Activated CD4-positive, alpha-beta T cell treated with anti-CD3 and anti-CD28 coated beads, Interleukin-2, amount 10 ng/mL, durations not matched to agents 7 days and 5 days (primary cell): Measurements from ENCODE around the gene CREB5. TPM values are rescaled to one million over a fixed set of nuclear protein-coding genes. Genes with fewer than 3 reads are reported as not detected.
"Not testable (repeated sequence)": the region's sequence is repeated elsewhere in the genome, so short reads cannot be mapped to it uniquely, and the experiment has no call there.

Experiments used
- CTCF ChIA-PET: fragments of 350-600 bp; sonication (Branson Sonifier 250); formaldehyde crosslinking; loops from one replicate; lab custom pipeline; 2021; ENCODE audit warnings: antibody characterized with exemption; lab: Charles Lee
- POLR2A ChIA-PET: fragments of 350-600 bp; sonication (Branson Sonifier 250); formaldehyde crosslinking; loops from one replicate; lab custom pipeline; 2021; ENCODE audit warnings: antibody characterized with exemption; lab: Charles Lee
- DNase-seq: peaks from one replicate; pipeline ENCODE4 v3.0.0-alpha.2; 2020
- H3K27ac Mint-ChIP-seq: one replicate; pipeline ENCODE4 v1.8.0; 2021; ENCODE audit warnings: mild to moderate bottlenecking, moderate library complexity, mixed read lengths
- H3K27me3 Mint-ChIP-seq: one replicate; pipeline ENCODE4 v1.8.0; 2021; ENCODE audit warnings: mixed read lengths
- H3K36me3 Mint-ChIP-seq: one replicate; pipeline ENCODE4 v1.8.0; 2021; ENCODE audit warnings: low read depth, mixed read lengths
- H3K4me1 Mint-ChIP-seq: one replicate; pipeline ENCODE4 v1.8.0; 2021; ENCODE audit warnings: mixed read lengths
- H3K4me3 Mint-ChIP-seq: one replicate; pipeline ENCODE4 v1.8.0; 2021; ENCODE audit warnings: mild to moderate bottlenecking, moderate library complexity, mixed read lengths
- H3K9me3 Mint-ChIP-seq: one replicate; pipeline ENCODE4 v1.8.0; 2021; ENCODE audit warnings: mixed read lengths
- total RNA-seq, 2 experiments: library from RNA; stranded (reverse); gene quantifications; one replicate each; pipeline ENCODE4 v1.2.3, GENCODE V29; 2021

CREB5 gene
- total RNA-seq, 2 experiments from 2014 or later = not detected

- no peaks in the 10 kb centered on the region for H3K36me3 Mint-ChIP-seq
- H3K27me3 Mint-ChIP-seq = no peaks in the 10 kb centered on the region
- POLR2A ChIA-PET = no interaction called here
- H3K27ac Mint-ChIP-seq = no peak overlapping the region
- H3K4me1 Mint-ChIP-seq = no peaks in the 10 kb centered on the region
- no peak overlapping the region for H3K4me3 Mint-ChIP-seq
- no peaks in the 10 kb centered on the region for H3K9me3 Mint-ChIP-seq
- no peak for DNase-seq
- CTCF ChIA-PET = no interaction called here
These were observed 403.6 kb downstream of the CREB5 start for GRCh38 chr7:28815928-28816373.

GRCh38 chr7:28818996-28819395, 406.7 kb downstream of the CREB5 start:
- POLR2A ChIA-PET = no interaction called here
- H3K36me3 Mint-ChIP-seq = no peaks in the 10 kb centered on the region
- H3K27me3 Mint-ChIP-seq = peaks cover 6% of the 10 kb centered on the region
- CTCF ChIA-PET = no interaction called here
- no peak overlapping the region for H3K27ac Mint-ChIP-seq
- H3K4me3 Mint-ChIP-seq = no peak overlapping the region
- no peaks in the 10 kb centered on the region for H3K9me3 Mint-ChIP-seq
- no peaks in the 10 kb centered on the region for H3K4me1 Mint-ChIP-seq
- DNase-seq = no peak

GRCh38 chr7:28823582-28823981, 411.3 kb downstream of the CREB5 start:
- Mint-ChIP-seq H3K36me3 (no peaks in the 10 kb centered on the region), H3K9me3 (no peaks in the 10 kb centered on the region), H3K4me3 (no peak overlapping the region), H3K27ac (no peak overlapping the region), H3K4me1 (no peaks in the 10 kb centered on the region), H3K27me3 (peaks cover 14% of the 10 kb centered on the region)
- DNase-seq = no peak
- ChIA-PET POLR2A (no interaction called here), CTCF (no interaction called here)

GRCh38 chr7:28825817-28826448, 413.6 kb downstream of the CREB5 start:
- CTCF ChIA-PET, H3K27ac Mint-ChIP-seq: not testable (repeated sequence)

GRCh38 chr7:28830846-28831245, 418.5 kb downstream of the CREB5 start:
- DNase-seq = no peak
- Mint-ChIP-seq H3K27ac (no peak overlapping the region), H3K36me3 (no peaks in the 10 kb centered on the region), H3K4me3 (no peak overlapping the region), H3K4me1 (no peaks in the 10 kb centered on the region), H3K27me3 (peaks cover 6% of the 10 kb centered on the region), H3K9me3 (no peaks in the 10 kb centered on the region)
- POLR2A ChIA-PET = no interaction called here
- CTCF ChIA-PET = interaction anchor here (0.6 kb wide), 1 partner anchor 9 kb away, joined by 3 read pairs; no protein-coding TSS in a partner anchor

More at GRCh38 chr7:28825817-28826448, 413.6 kb downstream of the CREB5 start:
- H3K27me3 Mint-ChIP-seq = peaks cover 14% of the 10 kb centered on the region
- DNase-seq, POLR2A ChIA-PET, H3K36me3 Mint-ChIP-seq, H3K4me3 Mint-ChIP-seq, H3K4me1 Mint-ChIP-seq, H3K9me3 Mint-ChIP-seq: not testable (repeated sequence)

GRCh38 chr7:28832669-28833068, 420.4 kb downstream of the CREB5 start:
- no peaks in the 10 kb centered on the region for H3K36me3 Mint-ChIP-seq
- H3K9me3 Mint-ChIP-seq = no peaks in the 10 kb centered on the region
- no peak overlapping the region for H3K4me3 Mint-ChIP-seq
- ChIA-PET CTCF (no interaction called here), POLR2A (no interaction called here)
- no peak for DNase-seq
- H3K27ac Mint-ChIP-seq = no peak overlapping the region
- H3K27me3 Mint-ChIP-seq = peaks cover 2% of the 10 kb centered on the region
- no peaks in the 10 kb centered on the region for H3K4me1 Mint-ChIP-seq

- Mint-ChIP-seq H3K9me3 (no peaks in the 10 kb centered on the region), H3K4me1 (no peaks in the 10 kb centered on the region), H3K4me3 (no peak overlapping the region), H3K27me3 (peaks cover 4% of the 10 kb centered on the region), H3K27ac (no peak overlapping the region), H3K36me3 (no peaks in the 10 kb centered on the region)
- DNase-seq = no peak
- ChIA-PET CTCF (no interaction called here), POLR2A (no interaction called here)
These were observed 423.5 kb downstream of the CREB5 start for GRCh38 chr7:28835800-28836199.

- Mint-ChIP-seq H3K27ac (no peak overlapping the region), H3K4me1 (no peaks in the 10 kb centered on the region), H3K4me3 (no peak overlapping the region), H3K36me3 (no peaks in the 10 kb centered on the region), H3K27me3 (peaks cover 7% of the 10 kb centered on the region), H3K9me3 (no peaks in the 10 kb centered on the region)
- POLR2A ChIA-PET = no interaction called here
- CTCF ChIA-PET = no interaction called here
- DNase-seq = no peak
These were observed 424.4 kb downstream of the CREB5 start for GRCh38 chr7:28836716-28837115.

- no peaks in the 10 kb centered on the region for H3K4me1 Mint-ChIP-seq
- H3K36me3 Mint-ChIP-seq = no peaks in the 10 kb centered on the region
- POLR2A ChIA-PET = no interaction called here
- peaks cover 9% of the 10 kb centered on the region for H3K27me3 Mint-ChIP-seq
- H3K4me3 Mint-ChIP-seq = no peak overlapping the region
- no peak overlapping the region for H3K27ac Mint-ChIP-seq
- no peaks in the 10 kb centered on the region for H3K9me3 Mint-ChIP-seq
- no peak for DNase-seq
- CTCF ChIA-PET = no interaction called here
These were observed 424.9 kb downstream of the CREB5 start for GRCh38 chr7:28837216-28837615.

GRCh38 chr7:28840592-28840995, 428.3 kb downstream of the CREB5 start:
- Mint-ChIP-seq H3K9me3 (no peaks in the 10 kb centered on the region), H3K4me3 (no peak overlapping the region), H3K27me3 (peaks cover 13% of the 10 kb centered on the region), H3K27ac (no peak overlapping the region), H3K36me3 (no peaks in the 10 kb centered on the region), H3K4me1 (no peaks in the 10 kb centered on the region)
- ChIA-PET CTCF (no interaction called here), POLR2A (no interaction called here)
- no peak for DNase-seq

GRCh38 chr7:28841766-28842165, 429.4 kb downstream of the CREB5 start:
- H3K27ac Mint-ChIP-seq = no peak overlapping the region
- H3K36me3 Mint-ChIP-seq = no peaks in the 10 kb centered on the region
- ChIA-PET CTCF (no interaction called here), POLR2A (no interaction called here)
- H3K4me1 Mint-ChIP-seq = no peaks in the 10 kb centered on the region
- peaks cover 13% of the 10 kb centered on the region for H3K27me3 Mint-ChIP-seq
- DNase-seq = no peak
- no peaks in the 10 kb centered on the region for H3K9me3 Mint-ChIP-seq
- H3K4me3 Mint-ChIP-seq = no peak overlapping the region

- ChIA-PET POLR2A (no interaction called here), CTCF (no interaction called here)
- no peak for DNase-seq
- Mint-ChIP-seq H3K4me3 (no peak overlapping the region), H3K27me3 (peaks cover 13% of the 10 kb centered on the region), H3K36me3 (no peaks in the 10 kb centered on the region), H3K4me1 (no peaks in the 10 kb centered on the region), H3K27ac (no peak overlapping the region), H3K9me3 (no peaks in the 10 kb centered on the region)
These were observed 430.5 kb downstream of the CREB5 start for GRCh38 chr7:28842769-28843295.

- Mint-ChIP-seq H3K4me1 (no peaks in the 10 kb centered on the region), H3K4me3 (no peak overlapping the region), H3K9me3 (no peaks in the 10 kb centered on the region), H3K27ac (no peak overlapping the region), H3K36me3 (no peaks in the 10 kb centered on the region), H3K27me3 (peaks cover 20% of the 10 kb centered on the region)
- CTCF ChIA-PET = no interaction called here
- POLR2A ChIA-PET = no interaction called here
- no peak for DNase-seq
These were observed 432.8 kb downstream of the CREB5 start for GRCh38 chr7:28845106-28845505.

GRCh38 chr7:28847176-28847575, 434.9 kb downstream of the CREB5 start:
- Mint-ChIP-seq H3K9me3 (no peaks in the 10 kb centered on the region), H3K4me1 (no peaks in the 10 kb centered on the region), H3K36me3 (no peaks in the 10 kb centered on the region), H3K27ac (no peak overlapping the region), H3K27me3 (peaks cover 27% of the 10 kb centered on the region), H3K4me3 (no peak overlapping the region)
- CTCF ChIA-PET = no interaction called here
- no peak for DNase-seq
- POLR2A ChIA-PET = no interaction called here
